GM12878 (cell line): ENCODE measurements around the gene TMEM163. TPM values are rescaled to one million over a fixed set of nuclear protein-coding genes. Genes with fewer than 3 reads are reported as not detected.

Experiments used
- ATAC-seq: fragments of 200-7000 bp; cut with Tn5 transposase; 3 replicates; pipeline ENCODE4 v1.9.1; 2020; ENCODE audit warnings: mild to moderate bottlenecking, moderate library complexity
- BruUV-seq: library from RNA; stranded (reverse); fragments of 400-500 nt; replicated peaks from 2 replicates; lab custom pipeline; 2021; lab: Mats Ljungman, UMichigan
- CTCF ChIA-PET: fragments of 300-600 bp; sonication (Branson Sonifier 250); formaldehyde crosslinking; extraction: SDS; loops from one replicate; lab custom pipeline; 2021; ENCODE audit warnings: inconsistent platforms; lab: Yijun Ruan, JAX
- POLR2A ChIA-PET: fragments of 350-600 bp; formaldehyde crosslinking; extraction: SDS; loops from one replicate; lab custom pipeline; 2021; ENCODE audit warnings: inconsistent platforms; lab: Charles Lee
- RAD21 ChIA-PET: fragments of 300-600 bp; sonication (Branson Sonifier 250); formaldehyde crosslinking; loops from one replicate; lab custom pipeline; 2023; ENCODE audit warnings: antibody characterized with exemption; ENCODE audit not compliant: unreplicated experiment; lab: Charles Lee
- SMC1A ChIA-PET: fragments of 300-600 bp; sonication (Branson Sonifier 250); formaldehyde crosslinking; loops from one replicate; lab custom pipeline; 2023; ENCODE audit not compliant: unreplicated experiment, uncharacterized antibody; lab: Charles Lee
- DNase-seq: peaks from one replicate; pipeline ENCODE4 v3.0.0-alpha.2; 2011; ENCODE audit warnings: low read depth, low spot score
- FAIRE-seq: peaks from 3 replicates; lab custom pipeline; 2011; peaks lifted over from hg19 to GRCh38; lab: Jason Lieb, UNC
- H2AFZ ChIP-seq: 2 replicates; pipeline ENCODE4 v1.6.0; 2011; ENCODE audit warnings: low read depth, low read length, control low read depth; ENCODE audit not compliant: control insufficient read depth
- H3K27ac ChIP-seq: 2 replicates; pipeline ENCODE4 v1.5.1; 2011; ENCODE audit warnings: control low read depth; ENCODE audit not compliant: control insufficient read depth, insufficient read depth
- H3K27me3 ChIP-seq, 2 experiments: replicated peaks in 1 of 2; 2 replicates each; pipeline versions ENCODE4 v1.6.0 to v1.6.1; 2011; ENCODE audit warnings: low read length in 1 of 2; ENCODE audit not compliant: control insufficient read depth in 2 of 2, insufficient read depth in 2 of 2
- H3K36me3 ChIP-seq, 2 experiments: 2 replicates each; pipeline ENCODE4 v1.5.1; 2011; ENCODE audit warnings: low read length in 1 of 2; ENCODE audit not compliant: control insufficient read depth in 2 of 2, insufficient read depth in 2 of 2
- H3K4me1 ChIP-seq: 2 replicates; pipeline ENCODE4 v1.6.1; 2011; ENCODE audit warnings: mild to moderate bottlenecking, low read length, moderate library complexity, mixed read lengths; ENCODE audit not compliant: control insufficient read depth, insufficient read depth
- H3K4me2 ChIP-seq: 2 replicates; pipeline ENCODE4 v1.6.0; 2011; ENCODE audit warnings: control low read depth; ENCODE audit not compliant: control insufficient read depth, insufficient read depth
- H3K4me3 ChIP-seq: fragments of 200-600 bp; sonication (generic); 2 replicates; pipeline ENCODE4 v1.5.1; 2016
- H3K79me2 ChIP-seq: 2 replicates; pipeline ENCODE4 v1.6.0; 2011; ENCODE audit warnings: low read length; ENCODE audit not compliant: control insufficient read depth, insufficient read depth
- H3K9ac ChIP-seq: 2 replicates; pipeline ENCODE4 v1.8.0; 2011; ENCODE audit warnings: low read length, control low read depth, mixed read lengths; ENCODE audit not compliant: control insufficient read depth, insufficient read depth
- H3K9me3 ChIP-seq: replicated peaks from 3 replicates; pipeline ENCODE4 v1.5.1; 2011; ENCODE audit warnings: mild to moderate bottlenecking, low read length; ENCODE audit not compliant: control insufficient read depth, insufficient read depth
- H4K20me1 ChIP-seq: 2 replicates; pipeline ENCODE4 v1.6.0; 2011; ENCODE audit not compliant: control insufficient read depth, insufficient read depth
- CBX5 ChIP-seq: sonication (generic); IDR thresholded peaks from 2 replicates; pipeline ENCODE4 v1.6.1; 2016; ENCODE audit warnings: low read depth, moderate library complexity, mild to moderate bottlenecking, inconsistent platforms
- KLF5 ChIP-seq: fragments of 450-650 bp; IDR thresholded peaks from 2 replicates; pipeline ENCODE4 v1.6.1; 2014; ENCODE audit warnings: mild to moderate bottlenecking; ENCODE audit not compliant: partially characterized antibody
- NFYA ChIP-seq: IDR thresholded peaks from 2 replicates; pipeline ENCODE4 v1.6.1; 2011; ENCODE audit warnings: low read depth, mild to moderate bottlenecking, low read length, improper control_type of control experiment, borderline replicate concordance
- RELA ChIP-seq: fragments of 450-650 bp; IDR thresholded peaks from 2 replicates; pipeline ENCODE4 v1.8.0; 2014; ENCODE audit warnings: borderline replicate concordance; ENCODE audit not compliant: partially characterized antibody
- SMARCA5 ChIP-seq: fragments of 450-650 bp; IDR thresholded peaks from 2 replicates; pipeline ENCODE4 v1.6.1; 2017; ENCODE audit warnings: mild to moderate bottlenecking
- ZBTB4 ChIP-seq: fragments of 450-650 bp; formaldehyde crosslinking; IDR thresholded peaks from 2 replicates; pipeline ENCODE4 v1.4.0; 2022; ENCODE audit warnings: mild to moderate bottlenecking, moderate library complexity
- WGBS: methylation state at CpG from one replicate; pipeline ENCODE4 v1.1.6; 2016; ENCODE audit warnings: low lambda C conversion rate; ENCODE audit not compliant: insufficient replicate concordance, insufficient coverage; ENCODE audit errors: missing lambda C conversion rate; 5-methylcytosine and 5-hydroxymethylcytosine counted together
- in situ Hi-C: fragments of 300-500 bp; cut with MboI; formaldehyde crosslinking; loops from 9 replicates; pipeline ENCODE4 v1.14.3; 2018; ENCODE audit warnings: mixed read lengths
- intact Hi-C: fragments of 100-400 bp; cut with micrococcal nuclease; formaldehyde crosslinking; loops from one replicate; pipeline ENCODE4 v1.14.2; 2022; ENCODE audit not compliant: unreplicated experiment
- polyA plus RNA-seq, 11 experiments: library from polyadenylated mRNA; depleted of rRNA in 4 of 11; unstranded in 6 of 11; stranded (reverse) in 5 of 11; fragments of >200 nt; fragmentation: Nextera tagmentation in 4 of 11; fragmentation: Illumina TruSeq in 1 of 11; extraction: Ambion mirVana in 4 of 11; extraction: Trizol in 1 of 11; gene quantifications; 1 replicate in 1 of 11; 2 replicates in 10 of 11; pipeline versions ENCODE4 v1.2.1 to v1.2.3, GENCODE V29; 2011 to 2016; ENCODE audit warnings: inconsistent platforms in 2 of 11, missing spikeins in 2 of 11, low read depth in 1 of 11
- total RNA-seq, 4 experiments: library from RNA; depleted of rRNA in 3 of 4; stranded (reverse); fragments of >200 nt in 3 of 4; fragmentation: Illumina TruSeq in 1 of 4; extraction: Trizol in 1 of 4; gene quantifications; 2 replicates each; pipeline versions ENCODE4 v1.2.1 to v1.2.3, GENCODE V29; 2013 to 2021
- TF ChIP-seq, protein P1 (sequence below): IDR thresholded peaks from 2 replicates; pipeline ENCODE4 v1.6.1; 2012; ENCODE audit warnings: low read depth, low read length, improper control_type of control experiment
- TF ChIP-seq, protein P2 (sequence below): IDR thresholded peaks from 2 replicates; pipeline ENCODE4 v1.6.1; 2012; ENCODE audit warnings: low read depth, low read length, improper control_type of control experiment
- TF ChIP-seq, protein P3 (sequence below): IDR thresholded peaks from 2 replicates; pipeline ENCODE4 v1.6.1; 2011; ENCODE audit warnings: low read depth, mild to moderate bottlenecking, low read length, moderate library complexity, borderline replicate concordance; ENCODE audit errors: extremely low read depth
- TF ChIP-seq, protein P4 (sequence below): fragments of 450-650 bp; conservative IDR thresholded peaks from 2 replicates; pipeline ENCODE4 v1.6.1; 2017; ENCODE audit warnings: mild to moderate bottlenecking, moderate library complexity

TMEM163 gene
- total and polyA plus RNA-seq, 10 of the 15 experiments (the other 5 are each of a cell fraction or from before 2014, with no cell fraction given): 0.05 to 0.11 (median 0.07) TPM; not detected in 4

GRCh38 chr2:134505446-134505845, 213.4 kb downstream of the TMEM163 start:
- TF ChIP-seq RELA (no peak), ZBTB4 (CRISPR knock-in tag) (no peak), SMARCA5 (no peak), CBX5 (no peak), NFYA (no peak), KLF5 (no peak)
- TF ChIP-seq, protein P1, sequence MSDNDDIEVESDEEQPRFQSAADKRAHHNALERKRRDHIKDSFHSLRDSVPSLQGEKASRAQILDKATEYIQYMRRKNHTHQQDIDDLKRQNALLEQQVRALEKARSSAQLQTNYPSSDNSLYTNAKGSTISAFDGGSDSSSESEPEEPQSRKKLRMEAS: no peak
- TF ChIP-seq, protein P2, sequence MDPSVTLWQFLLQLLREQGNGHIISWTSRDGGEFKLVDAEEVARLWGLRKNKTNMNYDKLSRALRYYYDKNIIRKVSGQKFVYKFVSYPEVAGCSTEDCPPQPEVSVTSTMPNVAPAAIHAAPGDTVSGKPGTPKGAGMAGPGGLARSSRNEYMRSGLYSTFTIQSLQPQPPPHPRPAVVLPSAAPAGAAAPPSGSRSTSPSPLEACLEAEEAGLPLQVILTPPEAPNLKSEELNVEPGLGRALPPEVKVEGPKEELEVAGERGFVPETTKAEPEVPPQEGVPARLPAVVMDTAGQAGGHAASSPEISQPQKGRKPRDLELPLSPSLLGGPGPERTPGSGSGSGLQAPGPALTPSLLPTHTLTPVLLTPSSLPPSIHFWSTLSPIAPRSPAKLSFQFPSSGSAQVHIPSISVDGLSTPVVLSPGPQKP: no peak
- TF ChIP-seq, protein P3, sequence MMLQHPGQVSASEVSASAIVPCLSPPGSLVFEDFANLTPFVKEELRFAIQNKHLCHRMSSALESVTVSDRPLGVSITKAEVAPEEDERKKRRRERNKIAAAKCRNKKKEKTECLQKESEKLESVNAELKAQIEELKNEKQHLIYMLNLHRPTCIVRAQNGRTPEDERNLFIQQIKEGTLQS: no peak
- TF ChIP-seq, protein P4, sequence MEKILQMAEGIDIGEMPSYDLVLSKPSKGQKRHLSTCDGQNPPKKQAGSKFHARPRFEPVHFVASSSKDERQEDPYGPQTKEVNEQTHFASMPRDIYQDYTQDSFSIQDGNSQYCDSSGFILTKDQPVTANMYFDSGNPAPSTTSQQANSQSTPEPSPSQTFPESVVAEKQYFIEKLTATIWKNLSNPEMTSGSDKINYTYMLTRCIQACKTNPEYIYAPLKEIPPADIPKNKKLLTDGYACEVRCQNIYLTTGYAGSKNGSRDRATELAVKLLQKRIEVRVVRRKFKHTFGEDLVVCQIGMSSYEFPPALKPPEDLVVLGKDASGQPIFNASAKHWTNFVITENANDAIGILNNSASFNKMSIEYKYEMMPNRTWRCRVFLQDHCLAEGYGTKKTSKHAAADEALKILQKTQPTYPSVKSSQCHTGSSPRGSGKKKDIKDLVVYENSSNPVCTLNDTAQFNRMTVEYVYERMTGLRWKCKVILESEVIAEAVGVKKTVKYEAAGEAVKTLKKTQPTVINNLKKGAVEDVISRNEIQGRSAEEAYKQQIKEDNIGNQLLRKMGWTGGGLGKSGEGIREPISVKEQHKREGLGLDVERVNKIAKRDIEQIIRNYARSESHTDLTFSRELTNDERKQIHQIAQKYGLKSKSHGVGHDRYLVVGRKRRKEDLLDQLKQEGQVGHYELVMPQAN: no peak
- 49% methylated on average over 9 of the region's 9 CpGs for WGBS
- Histone ChIP-seq H3K27ac (no peak overlapping the region), H2AFZ (no peak overlapping the region), H3K27me3 (peaks cover 0 to 1% of the 10 kb centered on the region in 2 experiments; a peak in 1 of 4 replicates), H3K4me2 (no peak overlapping the region), H4K20me1 (no peaks in the 10 kb centered on the region), H3K9ac (no peak overlapping the region), H3K4me3 (no peak overlapping the region), H3K36me3 (no peaks in the 10 kb centered on the region), H3K4me1 (no peaks in the 10 kb centered on the region), H3K79me2 (no peaks in the 10 kb centered on the region), H3K9me3 (no peaks in the 10 kb centered on the region)
- no peak for DNase-seq
- ChIA-PET POLR2A (interaction anchor here (0.6 kb wide), 1 partner anchor 41 kb away, joined by 3 read pairs; no protein-coding TSS in a partner anchor), RAD21 (no interaction called here), SMC1A (no interaction called here), CTCF (no interaction called here)
- no peak for FAIRE-seq
- no peak for ATAC-seq
- in situ Hi-C loops (no loop called here), intact Hi-C loops (no loop called here)
- BruUV-seq: no TSS peak
